Stimulated activated CD8-positive, alpha-beta memory T cell treated with anti-CD3 and anti-CD28 coated beads, Interleukin-12 subunit alpha, Interleukin-12 subunit beta, amount 100 ng/mL, for 1 hour (primary cell): ENCODE data around the gene CHST8.

ENCODE experiments used
- DNase-seq: peaks from one replicate; pipeline ENCODE4 v3.0.0-alpha.2; 2020; ENCODE audit warnings: low read depth

Gene CHST8

DNA sequence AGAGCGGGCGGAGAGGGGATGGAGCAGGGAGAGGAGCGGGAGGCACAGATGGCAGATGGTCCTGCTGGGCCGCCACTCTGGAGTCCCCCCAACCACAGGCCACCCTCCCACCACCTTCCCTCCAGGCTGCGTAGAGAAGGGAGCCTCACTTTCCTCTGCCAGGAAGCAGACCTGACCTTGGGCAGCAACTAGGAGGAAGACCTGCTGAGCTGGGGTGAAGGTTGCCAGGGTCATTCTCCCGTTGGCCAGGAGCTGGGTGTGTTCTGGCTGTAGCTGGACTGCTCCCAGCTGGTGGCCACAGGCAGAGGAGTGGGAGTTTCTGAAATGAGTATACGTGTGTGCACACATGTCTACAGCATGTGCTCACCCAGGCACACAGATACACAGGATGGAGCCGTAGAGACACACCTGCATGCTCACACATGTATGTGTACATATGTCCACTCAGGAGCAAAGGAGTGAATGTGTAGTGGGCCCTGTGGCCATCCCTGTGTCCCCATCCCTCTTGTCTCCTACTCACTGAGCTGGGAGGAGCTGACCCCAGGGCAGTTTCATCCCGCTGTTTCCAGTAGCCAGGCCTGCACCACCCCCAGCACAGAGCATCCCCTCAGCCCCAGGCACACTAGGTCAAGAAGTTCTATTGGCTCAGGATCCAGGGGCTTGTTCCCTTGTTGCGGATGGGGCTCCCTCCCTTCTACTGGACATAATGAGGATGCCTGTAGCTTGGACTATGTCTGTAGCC is 53.0 kb downstream of the CHST8 start:
- no peak for DNase-seq

DNA sequence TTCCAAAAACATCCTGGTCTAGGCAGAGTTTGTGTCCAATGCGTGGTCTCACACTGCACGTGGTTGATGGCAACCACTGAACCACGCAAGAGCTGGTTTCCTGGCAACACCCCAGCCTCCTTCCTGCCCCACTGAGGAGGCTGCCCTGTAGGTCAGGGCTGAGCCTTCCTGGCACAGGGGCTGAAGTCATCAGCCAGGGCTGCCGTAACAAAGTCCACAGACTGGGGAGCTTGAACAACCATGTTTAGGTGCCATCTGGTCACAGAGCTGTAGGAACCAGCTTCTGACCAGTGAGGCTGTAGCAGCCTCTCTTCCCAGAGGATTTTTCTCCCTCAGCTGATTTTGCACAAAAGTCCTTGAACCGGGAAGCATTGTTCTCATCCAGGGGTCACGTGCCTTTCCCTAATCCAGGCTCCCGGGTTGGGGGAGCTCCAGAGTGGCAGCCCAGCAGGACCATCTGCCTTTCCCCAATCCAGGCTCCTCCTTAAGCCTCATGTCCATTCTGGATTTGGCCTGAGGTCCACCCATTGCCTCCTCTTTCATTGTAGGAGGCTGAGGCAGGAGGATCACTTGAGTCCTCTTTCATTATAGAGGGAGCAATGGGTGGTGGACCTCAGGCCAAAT is 53.9 kb downstream of the CHST8 start:
- no peak for DNase-seq

DNA sequence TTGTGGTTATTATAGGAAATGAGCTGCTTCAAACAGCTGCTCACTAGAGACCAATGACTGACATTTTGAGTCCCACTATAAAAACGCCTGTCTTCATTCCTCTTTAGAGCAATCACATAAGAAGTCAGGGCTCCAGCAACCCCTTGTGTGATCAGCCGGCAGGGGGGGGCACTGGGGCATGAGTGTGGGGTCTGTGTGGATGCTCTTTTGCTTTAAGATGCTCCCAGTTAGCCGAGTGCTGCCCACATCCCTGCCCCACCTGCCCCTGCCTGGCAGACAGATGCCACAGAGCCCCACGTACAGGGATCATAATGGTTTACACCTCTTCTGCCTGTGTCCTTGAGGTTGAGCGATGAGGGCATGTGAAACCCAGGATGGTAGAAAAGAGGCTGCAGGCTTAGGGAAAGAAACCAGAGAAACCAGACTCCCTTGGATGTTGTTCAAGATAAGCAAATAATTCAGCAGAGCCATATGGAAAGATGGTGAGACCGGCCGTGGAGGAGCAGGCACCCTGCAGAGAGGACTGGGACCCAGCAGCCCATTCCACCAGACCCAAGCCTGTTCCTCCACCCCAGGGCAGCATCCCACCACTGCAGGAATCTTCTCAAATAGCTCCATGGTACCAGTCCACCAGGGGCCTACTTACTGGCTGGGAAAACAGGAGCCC is 55.4 kb downstream of the CHST8 start:
- no peak for DNase-seq

DNA sequence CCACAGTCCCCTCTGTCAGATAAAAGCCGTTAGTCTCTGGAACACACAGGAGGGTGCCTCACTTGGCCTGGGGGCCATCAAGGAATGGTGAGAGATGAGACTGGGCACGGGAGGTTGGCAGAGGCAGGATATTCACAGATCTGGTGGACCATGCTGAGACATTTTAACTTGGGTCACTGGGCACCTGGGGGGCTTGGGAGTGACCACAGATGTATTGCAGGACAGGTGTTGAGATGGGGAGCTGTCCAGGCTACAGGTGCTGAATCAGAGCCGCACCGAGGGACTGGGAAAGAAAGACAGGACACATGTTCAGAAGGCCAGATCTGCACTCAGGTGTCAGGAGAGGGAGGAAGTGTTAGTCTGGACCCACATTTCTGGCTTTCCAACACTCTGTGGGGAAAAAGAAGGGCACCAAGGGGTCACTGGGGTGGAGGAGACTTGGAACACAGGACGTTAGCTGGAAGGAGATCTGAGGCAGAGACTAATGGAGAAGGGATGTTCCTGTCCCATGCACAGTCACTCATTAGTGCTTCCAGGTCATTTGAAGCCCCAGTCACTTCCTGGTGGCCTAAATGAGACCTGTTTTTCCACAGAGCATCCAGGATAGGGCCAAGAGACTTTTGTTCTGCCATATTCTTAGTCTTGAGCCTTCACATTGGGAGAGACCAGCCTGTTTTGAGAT is 56.1 kb downstream of the CHST8 start:
- no peak for DNase-seq

DNA sequence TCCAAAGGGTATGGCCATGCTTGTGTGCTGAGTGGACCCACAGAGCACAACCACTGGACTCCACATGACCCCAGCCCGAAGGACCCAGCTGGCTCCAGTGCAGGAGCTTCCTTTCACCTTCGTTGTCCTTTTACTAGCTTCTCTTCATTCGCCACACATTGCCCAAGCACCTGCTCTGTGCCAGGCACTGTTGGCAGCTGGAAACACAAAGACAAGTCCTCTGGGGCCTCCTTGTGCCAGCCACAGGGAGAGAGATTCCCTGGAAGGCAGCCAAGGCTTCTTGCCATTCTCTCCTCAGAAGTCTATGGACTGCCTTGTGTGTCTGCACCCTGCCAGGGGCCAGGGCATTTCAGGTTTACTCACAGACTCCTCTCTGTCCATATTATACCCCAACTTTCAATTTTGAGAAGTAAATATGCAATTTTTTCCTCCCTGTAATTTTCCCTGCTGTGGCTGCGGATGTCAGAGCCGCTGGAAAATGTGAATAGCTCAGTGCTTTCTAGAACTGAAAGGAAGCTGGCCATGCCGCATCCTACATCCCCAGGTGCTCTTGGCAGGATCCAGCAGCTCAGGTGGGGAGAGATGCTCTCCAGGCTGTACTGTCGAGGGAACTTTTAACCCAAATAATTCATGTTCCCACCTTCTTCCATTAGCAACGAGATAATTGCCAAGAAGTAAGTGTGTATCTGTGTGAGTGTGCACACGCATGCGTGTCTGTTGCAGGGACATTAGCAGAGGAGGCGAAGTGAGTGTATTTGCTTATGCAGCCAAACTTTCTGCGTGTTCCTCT is 57.2 kb downstream of the CHST8 start:
- DNase-seq, result no peak

DNA sequence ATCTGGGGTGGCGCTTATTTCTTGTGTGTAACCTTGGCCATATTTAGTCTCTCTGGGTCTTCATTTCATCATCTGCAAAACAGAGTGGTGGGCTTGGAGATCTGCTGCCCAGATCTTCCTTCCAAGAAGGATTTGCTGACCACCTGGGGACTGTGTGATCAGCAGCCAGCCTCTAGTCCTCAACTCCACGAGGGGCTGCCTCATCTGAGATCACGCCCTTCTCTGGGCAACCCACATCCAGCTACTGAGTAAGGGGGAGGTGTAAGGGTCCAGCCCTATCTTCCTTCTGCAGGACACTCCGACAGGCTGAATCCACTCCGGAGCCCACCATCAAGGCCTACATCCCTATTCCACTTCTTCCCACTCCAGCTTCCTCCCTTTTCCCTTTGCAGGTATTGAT is 57.9 kb downstream of the CHST8 start:
- no peak for DNase-seq

DNA sequence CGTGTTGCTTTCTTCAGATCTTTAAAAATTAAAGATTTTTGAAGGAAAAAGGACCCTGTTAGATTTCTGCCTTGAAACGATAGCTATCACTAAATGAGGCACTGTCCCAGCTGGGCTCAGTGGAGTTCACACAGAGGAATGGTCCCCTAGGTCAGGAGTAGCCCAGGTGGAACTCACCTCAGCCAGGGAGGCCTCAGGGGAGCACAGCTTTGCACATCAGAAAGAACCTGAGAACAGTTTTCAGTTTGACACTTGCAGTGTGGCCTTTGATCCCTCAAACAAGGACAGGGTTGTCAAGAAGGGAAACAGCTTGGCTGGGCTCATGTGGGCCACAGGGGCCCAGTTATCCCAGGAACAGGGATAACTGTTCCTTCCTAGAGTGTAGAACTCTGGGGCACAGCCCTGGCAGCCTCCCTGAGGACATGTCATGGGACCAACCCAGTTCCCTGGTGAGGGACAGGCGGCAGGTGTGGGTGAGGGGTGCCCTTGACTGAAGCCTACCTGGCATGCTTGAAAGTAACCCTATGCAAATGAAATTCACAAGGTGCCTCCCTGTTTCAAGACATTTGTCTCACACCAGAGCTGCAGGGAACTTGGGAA is 59.4 kb downstream of the CHST8 start:
- no peak for DNase-seq

DNA sequence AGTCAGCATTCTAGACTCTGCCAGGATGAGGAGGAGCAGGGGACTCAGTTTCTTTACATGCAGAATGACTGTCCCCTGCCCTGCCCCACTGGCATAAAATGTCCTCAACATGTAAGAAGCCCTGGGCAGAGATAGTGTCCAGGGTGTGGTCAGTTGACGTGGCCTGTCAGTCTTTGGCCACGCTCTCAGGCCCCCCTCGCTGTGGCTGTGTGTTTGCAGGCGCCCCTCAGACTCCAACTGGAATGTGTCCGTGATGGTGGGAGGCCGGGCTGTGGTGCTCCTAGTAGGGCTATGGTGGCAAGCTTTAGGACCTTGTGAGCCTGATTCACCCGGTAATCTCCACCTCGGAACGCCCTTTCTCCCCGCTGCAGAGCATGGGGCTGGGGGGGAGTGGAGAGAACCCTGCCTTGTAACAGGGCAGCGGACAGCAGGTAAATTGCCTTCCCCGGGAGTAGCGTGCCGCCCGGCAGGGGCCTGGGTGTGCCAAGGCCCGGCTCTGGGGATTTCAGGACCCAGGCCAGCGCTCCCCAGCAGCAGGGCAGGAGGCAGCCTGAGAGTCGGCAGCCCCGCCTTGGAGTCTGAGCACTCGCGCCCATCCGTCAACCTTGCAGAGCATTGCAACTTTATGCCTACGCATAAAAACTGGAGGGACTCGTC is 62.3 kb downstream of the CHST8 start:
- DNase-seq, result no peak

DNA sequence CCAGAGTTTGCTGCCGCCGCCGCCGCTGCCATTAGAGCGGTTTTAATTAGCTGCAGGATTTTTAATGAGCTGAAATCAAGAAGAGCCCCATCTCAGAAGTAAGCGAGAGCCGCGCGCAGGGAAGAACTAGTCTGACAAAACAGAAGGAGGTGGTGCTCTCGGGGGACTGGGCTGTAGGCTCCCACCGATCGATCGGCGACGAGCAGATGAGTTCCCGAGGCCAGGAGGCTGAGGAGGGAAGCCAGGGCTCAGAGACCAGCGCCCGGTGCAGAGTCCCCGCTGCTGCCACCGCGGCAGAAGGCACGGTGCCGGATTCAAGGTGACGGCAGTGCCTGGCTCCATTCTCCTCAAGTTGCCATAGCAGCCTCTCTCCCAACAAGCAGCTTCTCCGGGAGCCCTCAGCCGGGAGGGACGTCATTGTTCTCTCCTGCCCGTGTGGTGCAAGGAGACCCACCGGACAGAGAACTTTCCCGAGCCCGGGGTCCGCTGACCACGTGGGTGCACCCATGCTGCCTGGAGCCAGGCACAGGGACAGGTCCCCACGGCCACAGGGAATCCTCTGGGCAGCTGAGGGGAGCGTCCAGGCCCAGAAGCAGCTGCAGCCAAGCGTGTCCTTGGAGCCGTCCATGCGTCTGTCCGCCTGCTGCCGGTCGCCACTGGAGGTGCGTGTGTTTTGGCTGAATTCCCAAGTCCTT is 62.9 kb downstream of the CHST8 start:
- DNase-seq, result no peak

DNA sequence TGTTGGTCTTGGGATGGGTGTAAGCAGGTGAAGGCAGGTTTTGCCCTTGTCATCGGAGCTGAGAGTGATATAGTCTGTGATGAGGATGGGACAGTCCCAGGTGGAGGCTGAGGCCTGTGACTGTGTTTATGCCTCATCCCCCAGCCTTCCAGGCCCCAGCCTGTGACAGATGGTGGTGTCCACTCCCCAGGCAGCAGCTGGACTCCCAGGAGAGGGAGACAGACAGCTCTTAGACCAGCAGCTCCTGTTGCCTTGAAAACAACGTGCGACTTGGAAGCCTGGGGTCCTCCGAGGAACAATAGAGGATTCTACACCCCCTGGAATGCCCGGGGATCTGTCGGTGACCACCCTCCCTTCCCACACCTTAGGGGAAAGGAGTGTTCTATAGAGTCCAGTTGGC is 63.8 kb downstream of the CHST8 start:
- DNase-seq, result no peak

DNA sequence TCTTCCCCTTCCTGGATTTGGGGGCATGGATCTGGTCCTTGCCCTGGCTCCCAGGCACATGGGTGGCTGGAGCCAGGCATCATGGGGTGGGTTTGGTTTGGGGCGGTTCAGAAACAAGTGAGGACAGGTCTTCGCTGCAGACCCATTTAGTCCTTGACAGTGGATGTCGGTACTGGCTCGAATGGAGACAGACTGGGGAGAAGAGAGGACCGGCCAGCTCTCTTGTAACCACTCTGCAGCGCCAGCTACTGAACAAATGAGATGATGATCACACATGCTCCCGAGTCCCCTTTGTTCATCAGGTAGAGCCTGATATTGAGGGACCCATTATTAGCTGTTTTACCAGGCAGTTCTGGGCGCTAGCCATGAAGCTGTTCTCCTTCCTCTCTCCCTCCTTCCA is 64.5 kb downstream of the CHST8 start:
- DNase-seq, result no peak

DNA sequence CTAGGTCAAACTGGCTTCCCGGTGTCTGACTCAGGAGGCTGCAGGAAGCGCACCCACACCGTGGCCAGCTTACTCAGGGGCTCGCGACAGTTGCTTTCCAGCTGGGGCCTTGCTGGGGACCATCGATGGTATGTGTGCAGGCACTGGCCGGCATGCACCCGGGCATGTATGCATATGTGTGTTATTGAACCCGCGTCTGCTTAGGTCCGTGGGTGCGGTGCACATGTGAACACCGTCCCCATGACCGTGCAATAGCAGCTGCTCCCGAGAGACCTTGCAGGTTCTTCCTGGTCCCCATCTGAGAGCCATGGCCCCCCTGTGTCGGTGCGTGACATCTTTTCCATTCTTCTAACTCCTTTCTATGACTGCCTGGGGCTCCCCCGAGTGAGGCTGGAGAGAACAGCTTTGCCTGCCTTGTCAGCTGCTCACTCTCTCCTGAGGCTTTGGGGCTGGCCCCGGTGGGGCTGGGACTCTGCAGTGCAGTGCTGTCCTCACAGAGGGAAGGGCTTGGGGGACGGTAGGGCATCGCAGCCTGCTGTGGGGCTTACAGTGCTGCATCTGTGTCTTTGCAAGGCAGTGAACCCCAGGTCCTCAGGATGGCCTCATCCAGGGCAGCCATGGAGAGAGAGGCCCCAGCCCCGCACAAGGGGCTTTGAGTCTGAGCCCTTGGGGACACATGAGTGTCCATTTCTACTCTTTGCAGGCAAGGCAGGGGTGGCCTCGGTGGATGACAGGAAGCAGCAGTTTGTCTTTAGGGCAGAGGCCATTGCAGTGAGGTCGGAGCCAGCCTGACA is 65.1 kb downstream of the CHST8 start:
- DNase-seq, result no peak

DNA sequence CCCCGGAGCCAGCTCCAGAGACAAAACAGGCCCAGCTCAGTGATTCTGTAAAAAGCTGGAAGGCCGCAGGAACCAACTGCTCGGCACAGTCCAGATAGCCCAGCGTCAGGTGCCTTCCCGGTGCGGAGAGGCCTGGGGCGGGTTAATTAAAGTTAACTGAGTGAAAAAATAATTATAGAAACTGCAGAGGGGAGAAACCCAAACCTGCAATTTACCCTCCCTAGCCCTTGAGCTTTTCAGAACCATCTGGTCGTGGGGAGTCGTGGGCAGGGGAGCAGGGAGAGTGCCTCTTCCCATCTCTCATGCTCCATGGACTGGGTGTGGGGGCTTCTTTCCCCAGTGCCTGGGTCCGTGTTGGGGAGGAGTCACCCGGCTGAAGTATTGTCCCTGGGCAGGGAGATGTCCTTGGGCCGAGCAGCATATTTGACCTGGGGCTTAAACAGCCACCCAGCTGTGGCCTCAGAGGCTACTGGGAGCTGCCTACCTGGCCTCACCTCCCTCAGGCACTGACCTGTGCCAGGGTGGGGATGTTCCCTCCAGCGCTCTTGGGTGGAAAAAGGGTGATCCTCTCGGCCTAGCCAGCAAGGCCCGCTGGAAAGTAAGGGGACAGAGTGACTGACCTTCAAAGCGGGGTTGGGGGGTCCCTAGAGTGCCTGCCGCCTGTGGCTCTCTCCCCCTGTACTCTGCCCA is 65.9 kb downstream of the CHST8 start:
- no peak for DNase-seq

DNA sequence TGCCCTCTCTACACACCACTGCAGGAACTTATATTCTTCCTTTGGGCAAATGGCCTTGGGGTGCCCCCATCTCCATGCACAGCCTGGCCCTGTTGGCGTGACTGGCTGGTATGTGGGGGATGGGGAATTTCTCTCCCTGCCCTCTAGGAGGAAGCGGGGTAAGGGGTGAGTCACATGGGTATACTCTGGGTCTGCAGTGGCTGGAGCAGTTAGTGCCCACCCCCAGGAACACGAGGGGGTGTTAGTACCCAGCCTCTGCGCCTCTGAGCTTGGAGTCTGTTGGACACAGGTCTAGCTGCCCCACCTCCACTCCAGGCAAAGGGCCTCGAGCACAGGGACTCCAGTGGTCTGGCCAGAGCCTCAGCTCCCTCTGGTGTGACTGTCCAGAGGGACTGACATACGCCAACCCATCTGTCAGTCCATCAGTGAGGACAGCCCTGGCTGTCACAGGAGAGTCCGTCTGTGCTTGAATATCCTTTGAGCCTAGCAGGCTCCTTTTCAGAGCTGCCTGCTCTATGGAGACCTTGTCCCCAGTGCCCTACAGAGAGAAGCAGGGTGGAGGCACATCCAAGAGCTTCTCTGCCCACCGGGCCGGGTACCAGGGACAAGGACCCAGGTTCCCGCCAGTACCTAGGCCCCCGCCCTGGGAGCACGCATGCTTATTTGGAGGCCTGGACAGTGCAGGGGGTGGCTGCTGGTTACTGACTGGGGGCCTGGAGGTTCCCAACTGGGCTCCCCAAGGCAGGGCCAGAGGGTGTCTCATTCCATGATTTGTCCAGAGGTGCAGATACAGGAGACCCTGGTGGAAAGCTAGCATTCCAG is 66.6 kb downstream of the CHST8 start:
- DNase-seq, result no peak

DNA sequence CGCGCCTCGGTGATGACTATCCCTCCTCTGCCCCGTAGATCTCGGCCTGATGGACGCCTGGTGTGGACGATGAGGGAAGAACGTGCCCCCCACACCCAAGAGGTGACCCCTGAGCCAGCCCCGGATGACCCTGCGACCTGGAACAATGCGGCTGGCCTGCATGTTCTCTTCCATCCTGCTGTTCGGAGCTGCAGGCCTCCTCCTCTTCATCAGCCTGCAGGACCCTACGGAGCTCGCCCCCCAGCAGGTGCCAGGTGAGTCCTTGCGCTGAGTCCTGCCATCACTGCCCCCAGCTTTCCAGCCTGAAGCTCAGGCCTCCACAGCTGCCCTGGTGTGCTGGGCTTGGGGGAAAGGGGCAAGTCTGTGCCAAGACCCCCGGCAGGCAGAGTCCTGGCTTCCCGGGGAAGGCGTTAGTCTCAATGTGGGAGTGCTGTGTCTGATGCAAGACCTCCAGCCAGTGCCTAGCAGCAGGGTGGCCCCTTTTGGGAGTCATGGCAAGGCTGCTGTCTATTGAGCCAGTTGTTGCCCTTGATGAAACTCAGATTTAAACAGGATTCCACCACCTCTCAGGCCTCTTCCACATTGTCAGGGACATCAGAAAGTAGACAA is 67.5 kb downstream of the CHST8 start:
- DNase-seq, result no peak

DNA sequence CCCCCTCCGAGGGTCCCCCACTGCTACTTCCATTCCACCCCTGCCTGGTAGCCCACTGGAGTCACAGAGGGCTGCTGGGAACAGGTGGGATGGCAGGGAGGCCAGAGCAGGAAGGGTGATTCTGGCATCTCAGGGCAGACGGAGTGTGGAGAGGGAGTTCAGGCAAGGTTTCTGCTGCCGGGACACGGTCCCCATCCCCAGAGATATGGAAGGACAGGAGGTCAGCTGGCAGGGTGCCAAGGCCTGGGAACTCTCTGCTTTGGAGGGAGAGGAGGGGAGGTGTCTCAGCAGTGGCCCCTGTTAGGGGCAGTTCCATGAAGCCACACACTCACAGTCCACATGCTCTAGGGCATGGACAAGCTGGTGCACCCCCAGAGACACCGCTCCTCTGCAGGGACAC is 68.1 kb downstream of the CHST8 start:
- no peak for DNase-seq

DNA sequence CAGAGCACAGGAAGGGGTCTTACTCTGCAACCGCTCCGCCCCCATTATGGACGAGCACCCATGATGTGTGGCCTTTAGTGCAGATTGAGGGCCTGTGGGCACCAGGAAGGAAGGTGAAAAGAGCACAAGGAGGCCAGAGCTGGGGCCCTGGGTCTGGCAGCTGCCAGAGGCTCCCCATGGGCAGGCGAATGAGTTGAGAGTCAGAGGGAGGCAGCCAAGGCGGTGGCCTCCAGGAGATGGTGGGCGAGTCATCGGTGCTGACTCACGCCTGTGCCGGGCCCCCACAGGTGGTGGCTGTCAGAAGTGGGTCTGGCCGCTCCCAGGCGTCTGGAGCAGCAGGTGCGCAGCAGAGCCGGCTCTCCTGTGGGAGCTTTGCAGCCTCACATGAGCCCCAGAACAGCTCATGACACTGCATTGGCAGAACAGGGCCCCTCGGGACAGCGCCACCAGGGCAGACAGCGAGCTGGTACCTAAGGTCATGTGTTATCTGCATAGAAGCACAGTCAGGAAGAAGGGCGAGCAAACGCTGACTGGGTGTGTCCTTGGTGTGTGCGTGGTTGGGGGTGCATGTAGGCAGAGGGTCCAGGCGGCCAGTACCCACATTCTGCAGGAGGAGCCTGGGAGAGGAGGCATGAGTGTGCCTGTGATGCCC is 68.8 kb downstream of the CHST8 start:
- DNase-seq, result no peak
